Stimulated activated naive CD8-positive, alpha-beta T cell treated with anti-CD3 and anti-CD28 coated beads, Interleukin-15, Interleukin-2, amounts not matched to agents 100 ng/mL and 50 ng/mL, for 24 hours (primary cell): ENCODE results near the gene SLC2A9.

Experiments used
- H3K27ac Mint-ChIP-seq: one replicate; pipeline ENCODE4 v1.8.0; 2021; ENCODE audit warnings: mild to moderate bottlenecking, mixed read lengths
- H3K27me3 Mint-ChIP-seq: one replicate; pipeline ENCODE4 v1.8.0; 2021; ENCODE audit warnings: mixed read lengths
- H3K36me3 Mint-ChIP-seq: one replicate; pipeline ENCODE4 v1.8.0; 2021; ENCODE audit warnings: low read depth, mixed read lengths
- H3K4me1 Mint-ChIP-seq: one replicate; pipeline ENCODE4 v1.8.0; 2021; ENCODE audit warnings: low read depth, mixed read lengths
- H3K4me3 Mint-ChIP-seq: one replicate; pipeline ENCODE4 v1.8.0; 2021; ENCODE audit warnings: mild to moderate bottlenecking, mixed read lengths
- H3K9me3 Mint-ChIP-seq: one replicate; pipeline ENCODE4 v1.8.0; 2021; ENCODE audit warnings: mixed read lengths

Gene SLC2A9

GRCh38 chr4:10032625-10033024 is 11.3 kb upstream of the SLC2A9 start:
- Mint-ChIP-seq H3K9me3 (no peaks in the 10 kb centered on the region), H3K27ac (no peak overlapping the region), H3K36me3 (peaks cover 4% of the 10 kb centered on the region), H3K4me1 (peaks cover 16% of the 10 kb centered on the region), H3K27me3 (peaks cover 4% of the 10 kb centered on the region), H3K4me3 (no peak overlapping the region)

DNA sequence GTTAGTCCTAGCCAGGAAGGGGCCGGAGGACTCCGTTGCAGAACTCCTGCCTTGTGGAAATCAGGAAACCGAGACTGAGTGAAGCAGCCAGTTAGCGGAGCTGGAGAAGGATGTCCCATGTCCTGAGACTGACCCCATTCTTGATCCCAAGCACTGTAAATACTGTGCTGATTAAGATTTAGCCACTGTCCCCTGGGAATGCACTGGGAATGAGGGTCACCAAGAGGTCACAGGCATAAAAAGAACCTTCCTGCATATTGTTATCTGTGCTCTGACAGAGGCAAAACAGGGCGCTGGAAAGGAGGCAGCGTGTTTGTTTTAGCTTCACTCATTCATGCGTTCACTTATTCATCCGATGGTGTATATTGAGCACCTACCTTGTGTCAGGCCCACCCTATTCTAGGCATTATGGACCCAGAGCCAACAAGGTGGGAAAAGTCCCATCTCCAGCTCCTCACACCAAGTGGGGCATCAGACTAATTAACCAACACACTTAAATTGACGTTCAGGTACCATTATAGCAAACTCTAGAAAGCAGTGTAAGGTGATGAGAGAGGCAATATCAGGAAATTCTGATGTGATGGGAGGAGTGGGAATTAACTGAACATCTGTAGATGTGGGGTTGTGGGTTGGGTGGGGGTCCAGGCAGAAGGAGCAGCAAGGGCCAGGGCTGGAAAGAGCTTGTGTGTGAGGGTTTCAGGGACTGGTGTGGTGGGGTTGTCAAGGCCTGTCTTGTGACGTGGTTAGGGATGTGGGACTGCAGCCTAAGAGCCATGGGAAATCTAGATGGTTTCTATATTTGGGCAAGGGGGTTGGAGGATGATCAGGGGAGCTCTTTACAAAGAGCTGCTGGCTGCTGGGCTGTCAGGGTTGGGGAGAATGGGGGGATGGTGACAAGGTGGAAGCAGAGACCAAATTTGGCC is 10.6 kb upstream of the SLC2A9 start:
- no peaks in the 10 kb centered on the region for H3K9me3 Mint-ChIP-seq
- H3K27ac Mint-ChIP-seq: no peak overlapping the region
- peaks cover 4% of the 10 kb centered on the region for H3K36me3 Mint-ChIP-seq
- H3K4me1 Mint-ChIP-seq: peaks cover 16% of the 10 kb centered on the region
- H3K4me3 Mint-ChIP-seq: no peak overlapping the region
- peaks cover 8% of the 10 kb centered on the region for H3K27me3 Mint-ChIP-seq

DNA sequence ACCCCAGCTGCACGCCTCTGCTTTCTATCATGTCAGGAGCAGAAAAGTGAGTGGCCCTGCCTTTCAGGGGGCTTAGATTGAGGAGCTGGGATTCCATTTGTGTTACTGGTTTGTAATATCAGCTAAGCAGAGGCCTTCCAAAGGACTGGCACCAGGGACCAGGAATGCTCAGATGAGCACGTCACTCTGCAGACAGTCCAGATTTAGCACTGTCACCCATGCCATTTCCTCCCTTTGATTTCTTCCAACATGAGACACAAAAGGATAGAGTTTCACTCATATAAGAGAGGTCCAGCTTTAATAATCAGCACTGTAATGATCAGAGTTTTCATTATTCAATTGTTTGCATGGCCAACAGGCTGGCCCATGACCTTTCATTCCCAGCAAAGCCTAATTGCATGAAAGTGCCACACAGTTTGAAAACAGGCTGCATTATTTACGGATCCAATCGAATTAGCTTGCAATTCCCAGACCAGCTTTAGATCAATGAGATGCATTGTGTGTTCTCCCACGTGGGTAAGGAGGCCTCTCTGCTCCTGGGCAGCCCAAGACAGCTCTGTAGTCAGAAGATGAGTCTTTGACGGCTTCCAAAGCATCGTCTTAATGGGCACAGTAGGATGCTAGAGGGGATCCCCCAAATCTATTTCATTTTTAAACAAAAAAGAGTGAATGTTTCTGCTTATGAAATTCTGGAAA is 9.8 kb upstream of the SLC2A9 start:
- no peak overlapping the region for H3K4me3 Mint-ChIP-seq
- no peaks in the 10 kb centered on the region for H3K36me3 Mint-ChIP-seq
- H3K4me1 Mint-ChIP-seq: peaks cover 16% of the 10 kb centered on the region
- H3K27me3 Mint-ChIP-seq: peaks cover 8% of the 10 kb centered on the region
- no peaks in the 10 kb centered on the region for H3K9me3 Mint-ChIP-seq
- H3K27ac Mint-ChIP-seq: no peak overlapping the region

- Mint-ChIP-seq H3K27me3 (peaks cover 8% of the 10 kb centered on the region), H3K27ac (no peak overlapping the region), H3K4me3 (no peak overlapping the region), H3K9me3 (no peaks in the 10 kb centered on the region), H3K4me1 (peaks cover 16% of the 10 kb centered on the region), H3K36me3 (no peaks in the 10 kb centered on the region)
Measured at GRCh38 chr4:10029403-10029802, 8.1 kb upstream of the SLC2A9 start.

DNA sequence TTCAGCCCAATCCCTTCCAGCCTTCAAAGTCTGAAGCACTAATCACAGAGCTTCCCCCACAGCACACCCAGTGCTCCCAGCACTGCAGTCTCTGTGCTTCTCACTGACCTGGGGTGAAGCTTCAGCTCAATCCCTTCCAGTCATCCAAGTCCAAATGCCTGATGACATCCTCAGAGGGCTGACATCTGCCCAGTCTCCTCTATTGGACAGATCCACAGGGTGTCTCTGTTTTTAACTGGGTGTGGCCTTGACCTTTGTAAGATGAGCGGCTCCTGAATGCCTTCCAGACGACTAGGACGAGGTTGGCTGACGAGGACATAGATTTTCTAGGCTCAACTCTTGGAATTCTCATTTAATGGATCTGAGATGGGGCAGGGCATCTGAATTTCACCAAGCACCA is 7.6 kb upstream of the SLC2A9 start:
- peaks cover 6% of the 10 kb centered on the region for H3K27me3 Mint-ChIP-seq
- no peaks in the 10 kb centered on the region for H3K36me3 Mint-ChIP-seq

GRCh38 chr4:10026485-10026884 is 5.2 kb upstream of the SLC2A9 start:
- H3K27me3 Mint-ChIP-seq: peaks cover 4% of the 10 kb centered on the region
- no peak overlapping the region for H3K27ac Mint-ChIP-seq
- H3K4me1 Mint-ChIP-seq: peaks cover 4% of the 10 kb centered on the region
- no peaks in the 10 kb centered on the region for H3K36me3 Mint-ChIP-seq
- no peak overlapping the region for H3K4me3 Mint-ChIP-seq
- no peaks in the 10 kb centered on the region for H3K9me3 Mint-ChIP-seq

More for the DNA sequence above, 7.6 kb upstream of the SLC2A9 start:
- Mint-ChIP-seq H3K4me1 (peaks cover 15% of the 10 kb centered on the region), H3K4me3 (no peak overlapping the region), H3K27ac (no peak overlapping the region), H3K9me3 (no peaks in the 10 kb centered on the region)

GRCh38 chr4:10025230-10025806 is 4.0 kb upstream of the SLC2A9 start:
- H3K4me1 Mint-ChIP-seq: peaks cover 4% of the 10 kb centered on the region
- no peak overlapping the region for H3K4me3 Mint-ChIP-seq
- H3K36me3 Mint-ChIP-seq: no peaks in the 10 kb centered on the region
- no peaks in the 10 kb centered on the region for H3K9me3 Mint-ChIP-seq
- no peak overlapping the region for H3K27ac Mint-ChIP-seq
- peaks cover 4% of the 10 kb centered on the region for H3K27me3 Mint-ChIP-seq

- Mint-ChIP-seq H3K36me3 (no peaks in the 10 kb centered on the region), H3K4me3 (no peak overlapping the region), H3K9me3 (no peaks in the 10 kb centered on the region), H3K27ac (no peak overlapping the region), H3K27me3 (peaks cover 4% of the 10 kb centered on the region), H3K4me1 (peaks cover 6% of the 10 kb centered on the region)
Measured at GRCh38 chr4:10024303-10024702, 3.0 kb upstream of the SLC2A9 start.

DNA sequence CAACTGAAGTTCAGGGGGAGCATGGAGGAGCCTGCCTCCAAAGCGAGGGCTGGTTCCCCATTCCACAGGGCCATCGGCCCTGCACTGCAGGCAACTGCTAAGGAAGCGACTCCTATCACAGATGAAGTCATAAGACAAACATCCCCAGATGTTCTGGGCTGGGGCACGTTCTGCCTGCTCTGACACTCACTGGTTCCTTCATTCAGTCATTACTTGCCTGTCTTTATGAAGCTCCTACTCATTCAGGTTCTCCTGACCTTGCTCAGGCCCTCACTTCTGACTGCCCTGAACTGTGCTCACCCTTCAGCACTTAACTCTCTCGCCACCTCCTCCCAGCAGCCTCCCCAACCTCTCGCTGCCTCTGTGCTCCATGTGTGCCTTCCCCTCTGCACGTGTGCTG is 2.5 kb upstream of the SLC2A9 start:
- H3K4me1 Mint-ChIP-seq: peaks cover 11% of the 10 kb centered on the region
- H3K27ac Mint-ChIP-seq: no peak overlapping the region
- H3K9me3 Mint-ChIP-seq: no peaks in the 10 kb centered on the region
- no peak overlapping the region for H3K4me3 Mint-ChIP-seq
- H3K36me3 Mint-ChIP-seq: no peaks in the 10 kb centered on the region
- H3K27me3 Mint-ChIP-seq: peaks cover 4% of the 10 kb centered on the region

GRCh38 chr4:10023050-10023419 is 1.7 kb upstream of the SLC2A9 start:
- peaks cover 15% of the 10 kb centered on the region for H3K4me1 Mint-ChIP-seq
- no peaks in the 10 kb centered on the region for H3K36me3 Mint-ChIP-seq
- H3K9me3 Mint-ChIP-seq: no peaks in the 10 kb centered on the region
- no peak overlapping the region for H3K27ac Mint-ChIP-seq
- H3K27me3 Mint-ChIP-seq: peaks cover 4% of the 10 kb centered on the region
- no peak overlapping the region for H3K4me3 Mint-ChIP-seq

DNA sequence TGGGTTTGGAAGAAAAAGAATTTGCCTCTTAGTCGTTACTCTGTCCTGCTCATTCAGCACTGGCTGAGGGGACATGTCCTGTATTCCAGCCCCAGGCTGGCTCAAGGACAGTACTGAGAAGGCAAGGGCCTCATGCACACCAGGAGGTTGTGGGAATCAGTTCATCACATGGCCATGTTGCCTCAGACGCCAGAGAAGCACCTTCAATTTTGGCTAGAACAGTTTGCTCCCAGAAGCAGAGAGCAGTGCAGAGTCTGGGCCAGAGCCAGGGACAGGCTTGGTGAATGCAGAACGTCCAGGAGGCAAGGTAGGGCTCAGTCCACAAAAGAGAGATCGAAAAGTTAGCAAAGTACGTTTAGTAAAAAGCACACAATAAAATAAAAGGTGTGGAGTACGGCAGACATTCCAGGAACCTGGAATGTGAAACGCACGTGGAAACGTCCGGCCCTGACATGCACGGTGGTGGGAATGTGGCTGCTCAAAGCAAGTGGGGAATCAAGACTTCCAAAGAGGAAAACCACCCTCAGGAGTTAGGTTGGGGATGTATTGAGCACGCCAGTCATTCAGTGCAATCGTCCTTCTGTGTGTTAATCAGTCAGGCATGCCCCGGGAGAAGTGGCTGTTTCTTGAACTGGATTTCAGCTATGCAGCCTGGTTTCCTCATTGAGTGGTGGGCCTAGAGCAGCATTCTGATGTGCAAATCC is 1.2 kb upstream of the SLC2A9 start:
- no peak overlapping the region for H3K27ac Mint-ChIP-seq
- H3K4me3 Mint-ChIP-seq: no peak overlapping the region
- peaks cover 15% of the 10 kb centered on the region for H3K4me1 Mint-ChIP-seq

DNA sequence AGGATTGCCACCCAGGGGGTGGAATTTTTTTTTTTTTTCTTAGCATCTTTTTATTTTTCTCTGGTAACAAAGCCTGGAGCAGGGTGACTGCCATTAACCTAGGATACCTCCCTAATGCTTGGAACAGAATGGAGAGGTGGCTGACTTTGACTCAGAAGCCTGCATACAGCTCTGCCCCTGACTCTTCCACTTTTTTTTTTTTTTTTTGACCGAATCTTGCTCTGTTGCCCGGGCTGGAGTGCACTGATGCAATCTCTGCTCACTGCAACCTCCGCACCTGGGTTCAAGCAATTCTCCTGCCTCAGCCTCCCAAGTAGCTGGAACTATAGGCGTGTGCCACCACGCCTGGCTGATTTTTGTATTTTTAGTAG is 341 bp upstream of the SLC2A9 start:
- no peak overlapping the region for H3K4me3 Mint-ChIP-seq
- H3K27me3 Mint-ChIP-seq: no peaks in the 10 kb centered on the region
- no peak overlapping the region for H3K27ac Mint-ChIP-seq
- H3K4me1 Mint-ChIP-seq: peaks cover 15% of the 10 kb centered on the region
- no peaks in the 10 kb centered on the region for H3K36me3 Mint-ChIP-seq
- no peaks in the 10 kb centered on the region for H3K9me3 Mint-ChIP-seq

More for the DNA sequence above, 1.2 kb upstream of the SLC2A9 start:
- Mint-ChIP-seq H3K36me3 (no peaks in the 10 kb centered on the region), H3K9me3 (no peaks in the 10 kb centered on the region), H3K27me3 (peaks cover 4% of the 10 kb centered on the region)

- H3K36me3 Mint-ChIP-seq: no peaks in the 10 kb centered on the region
- H3K27me3 Mint-ChIP-seq: no peaks in the 10 kb centered on the region
- H3K4me3 Mint-ChIP-seq: no peak overlapping the region
- peaks cover 15% of the 10 kb centered on the region for H3K4me1 Mint-ChIP-seq
- H3K27ac Mint-ChIP-seq: no peak overlapping the region
- H3K9me3 Mint-ChIP-seq: no peaks in the 10 kb centered on the region
Measured at GRCh38 chr4:10020106-10020505, 1.2 kb downstream of the SLC2A9 start.

DNA sequence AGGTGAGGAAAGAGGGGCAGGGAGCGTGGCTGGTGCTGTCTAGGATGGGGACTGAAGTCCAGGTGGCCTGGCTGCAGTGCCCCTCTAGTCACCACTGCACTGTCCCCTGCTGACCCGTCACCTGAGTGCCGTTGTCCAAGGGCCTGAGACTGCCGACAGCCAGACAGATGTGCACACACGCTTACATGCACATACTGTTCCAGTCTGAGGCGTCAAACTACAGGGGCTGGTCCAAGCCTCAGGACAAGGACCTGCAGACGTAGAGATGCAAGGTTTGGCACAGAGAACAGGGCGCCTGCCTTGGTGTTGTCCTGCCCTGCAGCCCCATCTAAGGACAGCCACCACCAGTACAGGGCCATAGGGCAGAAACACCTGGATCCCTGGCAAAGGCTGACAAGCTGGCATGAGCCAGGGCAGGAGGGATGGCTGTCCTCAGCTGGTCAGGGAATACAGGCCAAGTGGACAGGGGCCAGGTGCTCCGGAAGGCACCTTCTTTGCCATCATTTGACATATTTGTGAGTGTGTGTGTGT is 1.7 kb downstream of the SLC2A9 start:
- no peaks in the 10 kb centered on the region for H3K27me3 Mint-ChIP-seq
- no peaks in the 10 kb centered on the region for H3K9me3 Mint-ChIP-seq
- H3K4me1 Mint-ChIP-seq: peaks cover 15% of the 10 kb centered on the region
- no peaks in the 10 kb centered on the region for H3K36me3 Mint-ChIP-seq
- peak overlapping the region; percentile 93 for H3K27ac Mint-ChIP-seq
- peak overlapping the region; percentile 88 for H3K4me3 Mint-ChIP-seq
